ENCODE data around the gene MLLT3.

DNA sequence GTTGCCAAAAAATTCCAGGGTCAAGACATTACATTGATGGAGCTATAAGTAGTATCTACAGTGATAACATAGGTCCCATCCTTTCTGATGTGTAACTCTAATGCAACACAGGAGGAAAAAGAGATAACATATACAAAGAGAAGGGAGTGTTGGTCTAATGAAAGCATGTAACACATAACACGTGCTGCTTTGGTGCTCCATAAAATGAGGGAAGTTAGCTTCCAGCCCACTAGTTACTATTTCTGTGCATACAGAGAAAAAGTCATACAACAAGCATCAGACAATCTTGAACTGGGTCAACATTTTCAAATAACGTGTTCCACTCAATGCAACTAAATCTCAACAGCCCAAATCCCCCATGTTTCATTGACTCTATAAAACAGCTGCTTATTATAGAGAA is 11.7 kb downstream of the MLLT3 start:
- TF ChIP-seq, protein P1, sequence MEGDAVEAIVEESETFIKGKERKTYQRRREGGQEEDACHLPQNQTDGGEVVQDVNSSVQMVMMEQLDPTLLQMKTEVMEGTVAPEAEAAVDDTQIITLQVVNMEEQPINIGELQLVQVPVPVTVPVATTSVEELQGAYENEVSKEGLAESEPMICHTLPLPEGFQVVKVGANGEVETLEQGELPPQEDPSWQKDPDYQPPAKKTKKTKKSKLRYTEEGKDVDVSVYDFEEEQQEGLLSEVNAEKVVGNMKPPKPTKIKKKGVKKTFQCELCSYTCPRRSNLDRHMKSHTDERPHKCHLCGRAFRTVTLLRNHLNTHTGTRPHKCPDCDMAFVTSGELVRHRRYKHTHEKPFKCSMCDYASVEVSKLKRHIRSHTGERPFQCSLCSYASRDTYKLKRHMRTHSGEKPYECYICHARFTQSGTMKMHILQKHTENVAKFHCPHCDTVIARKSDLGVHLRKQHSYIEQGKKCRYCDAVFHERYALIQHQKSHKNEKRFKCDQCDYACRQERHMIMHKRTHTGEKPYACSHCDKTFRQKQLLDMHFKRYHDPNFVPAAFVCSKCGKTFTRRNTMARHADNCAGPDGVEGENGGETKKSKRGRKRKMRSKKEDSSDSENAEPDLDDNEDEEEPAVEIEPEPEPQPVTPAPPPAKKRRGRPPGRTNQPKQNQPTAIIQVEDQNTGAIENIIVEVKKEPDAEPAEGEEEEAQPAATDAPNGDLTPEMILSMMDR (IDR thresholded peaks at IDR 0.05): no peak
- no peak for TF ChIP-seq POLR2A (IDR thresholded peaks at IDR 0.05)

Data from body of pancreas (tissue), 4 donors.